A549 (cell line): ENCODE data around the gene CPAMD8. TPM values are rescaled to one million over a fixed set of nuclear protein-coding genes. Genes with fewer than 3 reads are reported as not detected.
A peak's percentile ranks its signal among the peaks of the same experiment; 100 is the strongest.

Experiments
- ATAC-seq, 2 experiments: fragments of 200-7000 bp in 1 of 2; fragments of >200 bp in 1 of 2; cut with Nextera tagmentation in 1 of 2; cut with Tn5 transposase in 1 of 2; 3 replicates each; pipeline versions ENCODE4 v1.8.0 to v1.9.1; 2018 to 2020; ENCODE audit warnings: mild to moderate bottlenecking in 1 of 2, moderate library complexity in 1 of 2
- CTCF ChIA-PET: fragments of 300-600 bp; sonication (Branson Sonifier 250); formaldehyde crosslinking; extraction: SDS; loops from one replicate; lab custom pipeline; 2021; ENCODE audit warnings: antibody characterized with exemption, inconsistent platforms; lab: Yijun Ruan, JAX
- POLR2A ChIA-PET: fragments of 350-600 bp; formaldehyde crosslinking; extraction: SDS; loops from one replicate; lab custom pipeline; 2021; ENCODE audit warnings: antibody characterized with exemption, inconsistent platforms; lab: Yijun Ruan, JAX
- DNase-seq, 2 experiments: peaks; one replicate each; pipeline versions ENCODE4 v3.0.0 to v3.0.0-alpha.2; 2011 to 2016; ENCODE audit warnings: low read depth in 1 of 2, low spot score in 1 of 2
- FAIRE-seq: peaks from 2 replicates; lab custom pipeline; 2011; peaks lifted over from hg19 to GRCh38; lab: Jason Lieb, UNC
- H3K27ac ChIP-seq, 2 experiments: fragments of >200 bp; sonication (Bioruptor Twin); formaldehyde crosslinking; 3 replicates each; pipeline ENCODE4 v1.5.1; 2016 to 2017
- H3K4me1 ChIP-seq: fragments of >200 bp; sonication (Bioruptor Twin); formaldehyde crosslinking; 3 replicates; pipeline ENCODE4 v1.6.1; 2016
- H3K4me2 ChIP-seq: fragments of >200 bp; sonication (Bioruptor Twin); formaldehyde crosslinking; 3 replicates; pipeline ENCODE4 v1.6.1; 2016
- H3K4me3 ChIP-seq: fragments of >200 bp; sonication (Bioruptor Twin); formaldehyde crosslinking; 3 replicates; pipeline ENCODE4 v1.5.1; 2016
- H3K9me3 ChIP-seq: fragments of >200 bp; sonication (Bioruptor Twin); formaldehyde crosslinking; 3 replicates; pipeline ENCODE4 v1.6.1; 2016
- BHLHE40 ChIP-seq: IDR thresholded peaks from 2 replicates; pipeline ENCODE4 v1.6.1; 2012; ENCODE audit warnings: low read depth, low read length, inconsistent platforms
- CBX2 ChIP-seq: fragments of 200-600 bp; sonication (generic); IDR thresholded peaks from 2 replicates; pipeline ENCODE4 v1.6.1; 2016; ENCODE audit warnings: low read depth, mild to moderate bottlenecking, borderline replicate concordance
- CHD2 ChIP-seq: fragments of 150-350 bp; IDR thresholded peaks from 2 replicates; pipeline ENCODE4 v1.6.1; 2014; ENCODE audit warnings: low read length; ENCODE audit not compliant: partially characterized antibody
- CHD4 ChIP-seq: fragments of 200-600 bp; sonication (generic); IDR thresholded peaks from 2 replicates; pipeline ENCODE4 v1.6.1; 2016; ENCODE audit warnings: antibody characterized with exemption, mild to moderate bottlenecking, borderline replicate concordance
- EHF ChIP-seq: fragments of 250-450 bp; sonication (Bioruptor Pico); IDR thresholded peaks from 2 replicates; pipeline ENCODE4 v1.5.0; 2020; ENCODE audit warnings: mild to moderate bottlenecking
- EHMT2 ChIP-seq: fragments of 200-600 bp; sonication (generic); IDR thresholded peaks from 2 replicates; pipeline ENCODE4 v1.6.1; 2016; ENCODE audit warnings: antibody characterized with exemption, low read depth, mild to moderate bottlenecking, moderate library complexity
- ELK1 ChIP-seq: fragments of 150-350 bp; IDR thresholded peaks from 2 replicates; pipeline ENCODE4 v1.6.1; 2014; ENCODE audit warnings: low read depth, mild to moderate bottlenecking, low read length
- HDAC2 ChIP-seq: fragments of 200-600 bp; sonication (generic); IDR thresholded peaks from 2 replicates; pipeline ENCODE4 v1.6.1; 2016
- HEYL ChIP-seq: fragments of 250-450 bp; sonication (Bioruptor Pico); IDR thresholded peaks from 2 replicates; pipeline ENCODE4 v1.8.0; 2021; ENCODE audit warnings: mild to moderate bottlenecking, moderate library complexity
- JUN ChIP-seq, 2 experiments: fragments of >200 bp; sonication (Bioruptor Twin); formaldehyde crosslinking; IDR thresholded peaks; 2 replicates in 1 of 2; 3 replicates in 1 of 2; pipeline ENCODE4 v1.6.1; 2016 to 2017
- KDM5A ChIP-seq: fragments of 200-600 bp; sonication (generic); IDR thresholded peaks from 2 replicates; pipeline ENCODE4 v1.6.1; 2016; ENCODE audit warnings: antibody characterized with exemption, mild to moderate bottlenecking
- MAZ ChIP-seq: fragments of 150-350 bp; IDR thresholded peaks from 2 replicates; pipeline ENCODE4 v1.6.1; 2014; ENCODE audit warnings: antibody characterized with exemption, low read depth, low read length, borderline replicate concordance
- NFE2L2 ChIP-seq: fragments of 150-350 bp; conservative IDR thresholded peaks from 2 replicates; pipeline ENCODE4 v1.6.1; 2014; ENCODE audit warnings: low read length
- PHF8 ChIP-seq: fragments of 200-600 bp; sonication (generic); IDR thresholded peaks from 2 replicates; pipeline ENCODE4 v1.6.1; 2016; ENCODE audit warnings: low read depth, mild to moderate bottlenecking, antibody characterized with exemption, moderate library complexity, borderline replicate concordance
- POLR2A ChIP-seq: IDR thresholded peaks from 2 replicates; pipeline ENCODE4 v1.6.1; 2012; ENCODE audit warnings: mild to moderate bottlenecking, low read length
- RAD21 ChIP-seq, 2 experiments: fragments of >200 bp in 1 of 2; sonication (Bioruptor Twin) in 1 of 2; formaldehyde crosslinking in 1 of 2; IDR thresholded peaks in 1 of 2; conservative IDR thresholded peaks in 1 of 2; 2 replicates in 1 of 2; 3 replicates in 1 of 2; pipeline ENCODE4 v1.6.1; 2012 to 2018; ENCODE audit warnings: inconsistent platforms in 1 of 2
- RARB ChIP-seq: fragments of 250-450 bp; sonication (Bioruptor Pico); IDR thresholded peaks from 2 replicates; pipeline ENCODE4 v1.8.0; 2021; ENCODE audit warnings: mild to moderate bottlenecking, moderate library complexity
- ZC3H11A ChIP-seq: fragments of 450-650 bp; IDR thresholded peaks from 2 replicates; pipeline ENCODE4 v1.6.1; 2014; ENCODE audit warnings: antibody characterized with exemption, mild to moderate bottlenecking
- ZNF302 ChIP-seq: fragments of 250-450 bp; sonication (Bioruptor Pico); IDR thresholded peaks from 2 replicates; pipeline ENCODE4 v1.9.0; 2021; ENCODE audit warnings: inconsistent platforms, mild to moderate bottlenecking, moderate library complexity
- WGBS: methylation state at CpG from one replicate; pipeline ENCODE4 v1.1.6; 2017; ENCODE audit errors: missing lambda C conversion rate; 5-methylcytosine and 5-hydroxymethylcytosine counted together
- polyA minus RNA-seq: library from RNA; depleted of rRNA, polyadenylated mRNA; stranded (reverse); fragments of >200 nt; gene quantifications from 2 replicates; pipeline ENCODE4 v1.2.3, GENCODE V29; 2011; rRNA and poly(A)+ RNA removed
- polyA plus RNA-seq, 4 experiments: library from polyadenylated mRNA; depleted of rRNA in 3 of 4; stranded (reverse); fragments of >200 nt; fragmentation: RNase III in 1 of 4; extraction: RNeasy Plus Mini Kit Qiagen cat#74134 plus additional on column Dnase treatment in 1 of 4; gene quantifications; 2 replicates in 3 of 4; 3 replicates in 1 of 4; pipeline ENCODE4 v1.2.3, GENCODE V29; 2011 to 2017
- TF ChIP-seq, protein P1 (sequence below): IDR thresholded peaks from 2 replicates; pipeline ENCODE4 v1.6.1; 2012
- TF ChIP-seq, protein P2 (sequence below): fragments of >200 bp; sonication (Bioruptor Twin); formaldehyde crosslinking; IDR thresholded peaks from 3 replicates; pipeline ENCODE4 v1.5.1; 2016

The CPAMD8 gene
- polyA plus RNA-seq (2011; rRNA removed) (0.03 and 0.12 TPM in 2 replicates), polyA plus RNA-seq (2017; fragmentation: RNase III; extraction: RNeasy Plus Mini Kit Qiagen cat#74134 plus additional on column Dnase treatment) (not detected in 3 replicates), polyA minus RNA-seq (0.41 and 0.54 TPM in 2 replicates)
- 0.03 and 0.05 TPM in 2 replicates for polyA plus RNA-seq (2012; cell fraction: cytosol; rRNA removed)
- 0.01 and 0.09 TPM in 2 replicates for polyA plus RNA-seq (2012; cell fraction: nucleus; rRNA removed)

GRCh38 chr19:17026706-17027534, at the start of gene CPAMD8:
Gene CPAMD8, minus strand, starts transcription at chr19:17026810. Its CDS starts 168 bp downstream, at chr19:17026642.
- H3K4me3 ChIP-seq: peak within 1 kb of the TSS; percentile 38; the same call in 2 of the 3 replicates
- no peak for DNase-seq
- TF ChIP-seq EHMT2: no peak
- TF ChIP-seq KDM5A: no peak
- TF ChIP-seq, protein P1, sequence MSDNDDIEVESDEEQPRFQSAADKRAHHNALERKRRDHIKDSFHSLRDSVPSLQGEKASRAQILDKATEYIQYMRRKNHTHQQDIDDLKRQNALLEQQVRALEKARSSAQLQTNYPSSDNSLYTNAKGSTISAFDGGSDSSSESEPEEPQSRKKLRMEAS: no peak
- no peak for TF ChIP-seq ZNF302 (CRISPR knock-in tag)
- TF ChIP-seq RAD21 (conservative IDR thresholded peaks at IDR 0.05 in 1 of 2, IDR thresholded peaks at IDR 0.05 in 1 of 2): no peak
- no peak for TF ChIP-seq ZC3H11A
- no peak for TF ChIP-seq ELK1
- TF ChIP-seq BHLHE40: no peak
- no peak for TF ChIP-seq MAZ
- no peak for TF ChIP-seq RARB
- TF ChIP-seq EHF (CRISPR knock-in tag): no peak
- TF ChIP-seq CHD2: no peak
- TF ChIP-seq, protein P2, sequence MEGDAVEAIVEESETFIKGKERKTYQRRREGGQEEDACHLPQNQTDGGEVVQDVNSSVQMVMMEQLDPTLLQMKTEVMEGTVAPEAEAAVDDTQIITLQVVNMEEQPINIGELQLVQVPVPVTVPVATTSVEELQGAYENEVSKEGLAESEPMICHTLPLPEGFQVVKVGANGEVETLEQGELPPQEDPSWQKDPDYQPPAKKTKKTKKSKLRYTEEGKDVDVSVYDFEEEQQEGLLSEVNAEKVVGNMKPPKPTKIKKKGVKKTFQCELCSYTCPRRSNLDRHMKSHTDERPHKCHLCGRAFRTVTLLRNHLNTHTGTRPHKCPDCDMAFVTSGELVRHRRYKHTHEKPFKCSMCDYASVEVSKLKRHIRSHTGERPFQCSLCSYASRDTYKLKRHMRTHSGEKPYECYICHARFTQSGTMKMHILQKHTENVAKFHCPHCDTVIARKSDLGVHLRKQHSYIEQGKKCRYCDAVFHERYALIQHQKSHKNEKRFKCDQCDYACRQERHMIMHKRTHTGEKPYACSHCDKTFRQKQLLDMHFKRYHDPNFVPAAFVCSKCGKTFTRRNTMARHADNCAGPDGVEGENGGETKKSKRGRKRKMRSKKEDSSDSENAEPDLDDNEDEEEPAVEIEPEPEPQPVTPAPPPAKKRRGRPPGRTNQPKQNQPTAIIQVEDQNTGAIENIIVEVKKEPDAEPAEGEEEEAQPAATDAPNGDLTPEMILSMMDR: no peak
- no peak for TF ChIP-seq HDAC2
- ATAC-seq: peak in 1 of 2 experiments; percentile 37; a peak in 2 of 6 replicates
- FAIRE-seq: no peak
- no peaks in the 10 kb centered on the region for H3K4me1 ChIP-seq
- peak within 1 kb of the TSS; percentile 77 for H3K4me2 ChIP-seq
- POLR2A ChIA-PET: no interaction called here
- H3K9me3 ChIP-seq: no peaks in the 10 kb centered on the region
- H3K27ac ChIP-seq: peak within 1 kb of the TSS in 1 of 2 experiments; percentile 62; a peak in 2 of 6 replicates
- WGBS: 0% methylated on average over 1 of the region's 67 CpGs
- CTCF ChIA-PET: interaction anchor here (0.6 kb wide), 1 partner anchor 240 kb away, joined by 3 read pairs; no protein-coding TSS in a partner anchor

DNA sequence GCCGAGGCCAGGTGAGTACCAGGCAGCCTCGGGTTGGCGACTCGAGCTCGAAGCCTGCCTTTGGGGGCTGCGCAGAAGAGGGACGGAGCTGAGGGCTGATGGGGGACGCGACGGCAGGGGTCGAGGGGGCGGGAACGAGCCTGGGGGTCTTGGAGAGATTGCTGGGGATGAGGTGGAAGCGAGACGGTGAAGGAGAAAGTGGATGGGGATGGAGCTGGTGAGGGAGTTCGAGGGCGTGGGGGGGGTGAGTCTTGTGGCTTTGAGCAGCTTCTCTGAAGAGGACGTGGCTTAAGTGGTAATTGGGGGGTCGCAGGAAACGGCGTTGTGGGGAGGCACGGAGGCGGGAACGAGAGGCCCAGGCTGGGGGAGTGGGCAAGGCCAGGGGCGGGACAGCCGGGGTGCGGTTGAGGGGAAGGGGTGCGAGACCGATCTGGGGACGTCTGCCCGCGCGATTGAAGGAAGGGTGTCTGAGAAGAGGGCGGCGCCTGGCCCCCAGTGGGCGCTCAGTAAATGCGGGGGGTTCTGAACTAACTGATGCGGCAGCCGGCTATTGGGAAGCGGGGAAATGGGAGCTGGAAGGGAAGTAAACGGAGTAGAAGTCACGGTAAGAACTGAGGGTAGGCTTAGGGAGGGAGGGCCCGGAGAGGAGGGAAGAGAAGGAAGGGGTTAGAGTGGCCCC, 49.4 kb upstream of the CPAMD8 start:
- Histone ChIP-seq H3K4me2 (peak overlapping the region; percentile 95), H3K9me3 (no peaks in the 10 kb centered on the region)
- ATAC-seq: no peak
- POLR2A ChIA-PET: interaction anchor here (1.7 kb wide), 1 partner anchor 140 kb away, joined by 4 read pairs; no protein-coding TSS in a partner anchor
- TF ChIP-seq ELK1 (no peak), PHF8 (peak; percentile 55; the same call in 1 of the 2 replicates), ZC3H11A (no peak), CHD4 (no peak), CBX2 (no peak), JUN (IDR thresholded peaks at IDR 0.05) (peak in 1 of 2 experiments; percentile 42; a peak in 1 of 5 replicates), ZNF302 (CRISPR knock-in tag) (no peak), POLR2A (no peak), NFE2L2 (no peak), HEYL (CRISPR knock-in tag) (no peak), EHF (CRISPR knock-in tag) (no peak)
- TF ChIP-seq, protein P1: 0 out of 2 replicates have a peak, but pooled peaks have one; percentile 17
- TF ChIP-seq, all 56 proteins: peak for 3
- peak in 1 of 2 experiments; percentile 22 for DNase-seq
- FAIRE-seq: no peak
- under 1% methylated on average over 23 of the region's 43 CpGs for WGBS
- peak overlapping the region; percentile 93 for H3K4me3 ChIP-seq
- H3K27ac ChIP-seq: peak overlapping the region; percentile 88 to 99
- CTCF ChIA-PET: interaction anchor here (0.7 to 1.1 kb wide), 3 partner anchors 24 to 217 kb away, joined by 3 to 4 read pairs (median 3); no protein-coding TSS in a partner anchor
- peaks cover 40% of the 10 kb centered on the region for H3K4me1 ChIP-seq
